ENCODE results near the gene TRPM3. TPM values are rescaled to one million over a fixed set of nuclear protein-coding genes. Genes with fewer than 3 reads are reported as not detected.

TRPM3 gene
- total and polyA plus RNA-seq, 2 of the 13 experiments (the other 11 are each of a cell fraction or from before 2014, with no cell fraction given) = not detected

DNA sequence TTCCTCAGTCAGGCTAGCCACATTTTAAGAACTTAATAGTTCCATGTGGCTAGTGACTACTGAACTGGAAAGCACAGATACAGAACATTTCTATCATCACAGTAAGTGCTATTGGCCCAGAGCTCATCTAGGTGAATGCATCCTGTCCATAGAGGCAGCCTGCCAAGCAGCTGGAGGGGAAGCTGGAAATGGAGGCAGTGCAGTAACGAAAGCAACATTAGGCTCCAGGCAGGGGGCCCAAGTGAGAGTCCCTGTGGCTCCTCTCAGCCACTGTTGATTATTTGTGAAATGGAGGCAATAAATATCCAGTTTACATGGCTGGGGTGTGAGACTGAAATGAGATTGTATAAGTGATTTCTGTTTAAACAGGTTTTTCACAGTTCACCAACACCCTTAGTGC, 479.8 kb downstream of the TRPM3 start:
- ChIA-PET CTCF (ENCODE audit: low intra/inter-chr PET ratio, low total read pairs) (interaction anchor here (2.3 kb wide), 1 partner anchor 360 kb away, joined by 7 read pairs; no protein-coding TSS in a partner anchor), POLR2A (no interaction called here)
- no TSS peak for BruUV-seq (replicated peaks)
- DNase-seq (ENCODE audit: low spot score) (no peak), ATAC-seq (no peak), FAIRE-seq (no peak)
- intact Hi-C loops (cut with micrococcal nuclease; ENCODE audit: unreplicated experiment) = loop anchor here (1.0 to 2.0 kb wide), 2 partner anchors 283 to 583 kb away; no protein-coding TSS in a partner anchor
- WGBS (ENCODE audit: low lambda C conversion rate) = 0% methylated on average over 1 of the region's 1 CpG
- no peak overlapping the region for H3K9ac ChIP-seq (ENCODE audit: insufficient read depth, low read depth, low read length)
- no peaks in the 10 kb centered on the region for H3K36me3 ChIP-seq (replicated peaks in 1 of 2; ENCODE audit: control insufficient read depth in 1 of 2, insufficient read depth in 2 of 2, low read length in 2 of 2)
- no peaks in the 10 kb centered on the region for H3K27me3 ChIP-seq (ENCODE audit: control insufficient read depth in 1 of 2, insufficient read depth in 2 of 2, low read length in 2 of 2)
- TF ChIP-seq HMG20A (CRISPR knock-in tag; IDR thresholded peaks at IDR 0.05; ENCODE audit: borderline replicate concordance) (no peak), KAT2B (IDR thresholded peaks at IDR 0.05; ENCODE audit: borderline replicate concordance, low read depth, low read length) (no peak), ZNF775 (CRISPR knock-in tag; IDR thresholded peaks at IDR 0.05; ENCODE audit: borderline replicate concordance) (no peak), ETV6 (CRISPR knock-in tag; conservative IDR thresholded peaks at IDR 0.05) (no peak), PRMT3 (CRISPR knock-in tag; IDR thresholded peaks at IDR 0.05; ENCODE audit: borderline replicate concordance, low read depth) (no peak), NCOA5 (CRISPR knock-in tag; IDR thresholded peaks at IDR 0.05) (no peak), STAT5B (CRISPR knock-in tag; IDR thresholded peaks at IDR 0.05) (no peak), ATF7 (IDR thresholded peaks at IDR 0.05) (no peak), ATF7 (CRISPR knock-in tag; IDR thresholded peaks at IDR 0.05) (no peak), BHLHE40 (IDR thresholded peaks at IDR 0.05; ENCODE audit: low read length) (no peak), GFI1 (CRISPR knock-in tag; IDR thresholded peaks at IDR 0.05; ENCODE audit: borderline replicate concordance) (no peak), ZSCAN30 (CRISPR knock-in tag; IDR thresholded peaks at IDR 0.05) (no peak), SOX6 (IDR thresholded peaks at IDR 0.05) (no peak), SOX6 (CRISPR knock-in tag; IDR thresholded peaks at IDR 0.05) (no peak), ZMYM2 (CRISPR knock-in tag; IDR thresholded peaks at IDR 0.05) (no peak)
- TF ChIP-seq, protein P1, sequence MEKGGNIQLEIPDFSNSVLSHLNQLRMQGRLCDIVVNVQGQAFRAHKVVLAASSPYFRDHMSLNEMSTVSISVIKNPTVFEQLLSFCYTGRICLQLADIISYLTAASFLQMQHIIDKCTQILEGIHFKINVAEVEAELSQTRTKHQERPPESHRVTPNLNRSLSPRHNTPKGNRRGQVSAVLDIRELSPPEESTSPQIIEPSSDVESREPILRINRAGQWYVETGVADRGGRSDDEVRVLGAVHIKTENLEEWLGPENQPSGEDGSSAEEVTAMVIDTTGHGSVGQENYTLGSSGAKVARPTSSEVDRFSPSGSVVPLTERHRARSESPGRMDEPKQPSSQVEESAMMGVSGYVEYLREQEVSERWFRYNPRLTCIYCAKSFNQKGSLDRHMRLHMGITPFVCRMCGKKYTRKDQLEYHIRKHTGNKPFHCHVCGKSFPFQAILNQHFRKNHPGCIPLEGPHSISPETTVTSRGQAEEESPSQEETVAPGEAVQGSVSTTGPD (CRISPR knock-in tag; IDR thresholded peaks at IDR 0.05) = no peak
- TF ChIP-seq, protein P2, sequence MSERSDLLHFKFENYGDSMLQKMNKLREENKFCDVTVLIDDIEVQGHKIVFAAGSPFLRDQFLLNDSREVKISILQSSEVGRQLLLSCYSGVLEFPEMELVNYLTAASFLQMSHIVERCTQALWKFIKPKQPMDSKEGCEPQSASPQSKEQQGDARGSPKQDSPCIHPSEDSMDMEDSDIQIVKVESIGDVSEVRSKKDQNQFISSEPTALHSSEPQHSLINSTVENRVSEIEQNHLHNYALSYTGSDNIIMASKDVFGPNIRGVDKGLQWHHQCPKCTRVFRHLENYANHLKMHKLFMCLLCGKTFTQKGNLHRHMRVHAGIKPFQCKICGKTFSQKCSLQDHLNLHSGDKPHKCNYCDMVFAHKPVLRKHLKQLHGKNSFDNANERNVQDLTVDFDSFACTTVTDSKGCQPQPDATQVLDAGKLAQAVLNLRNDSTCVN (CRISPR knock-in tag; IDR thresholded peaks at IDR 0.05; ENCODE audit: borderline replicate concordance) = no peak
- TF ChIP-seq, protein P3, sequence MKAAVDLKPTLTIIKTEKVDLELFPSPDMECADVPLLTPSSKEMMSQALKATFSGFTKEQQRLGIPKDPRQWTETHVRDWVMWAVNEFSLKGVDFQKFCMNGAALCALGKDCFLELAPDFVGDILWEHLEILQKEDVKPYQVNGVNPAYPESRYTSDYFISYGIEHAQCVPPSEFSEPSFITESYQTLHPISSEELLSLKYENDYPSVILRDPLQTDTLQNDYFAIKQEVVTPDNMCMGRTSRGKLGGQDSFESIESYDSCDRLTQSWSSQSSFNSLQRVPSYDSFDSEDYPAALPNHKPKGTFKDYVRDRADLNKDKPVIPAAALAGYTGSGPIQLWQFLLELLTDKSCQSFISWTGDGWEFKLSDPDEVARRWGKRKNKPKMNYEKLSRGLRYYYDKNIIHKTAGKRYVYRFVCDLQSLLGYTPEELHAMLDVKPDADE (CRISPR knock-in tag; IDR thresholded peaks at IDR 0.05) = no peak
- TF ChIP-seq, protein P4, sequence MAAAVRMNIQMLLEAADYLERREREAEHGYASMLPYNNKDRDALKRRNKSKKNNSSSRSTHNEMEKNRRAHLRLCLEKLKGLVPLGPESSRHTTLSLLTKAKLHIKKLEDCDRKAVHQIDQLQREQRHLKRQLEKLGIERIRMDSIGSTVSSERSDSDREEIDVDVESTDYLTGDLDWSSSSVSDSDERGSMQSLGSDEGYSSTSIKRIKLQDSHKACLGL (CRISPR knock-in tag; IDR thresholded peaks at IDR 0.05) = no peak
- no peak overlapping the region for H2AFZ ChIP-seq (ENCODE audit: low read length)
- no peaks in the 10 kb centered on the region for H3K4me1 ChIP-seq (ENCODE audit: insufficient read depth, low read length)
- H3K9me3 ChIP-seq (ENCODE audit: low read length) = no peaks in the 10 kb centered on the region
- in situ Hi-C loops (cut with HindIII; ENCODE audit: extremely low pct_ligation_motif_present, low pct_unique_long_range_greater_than_20kb) = loop anchor here (5.0 kb wide), 1 partner anchor 606 kb away; no protein-coding TSS in a partner anchor
- no peaks in the 10 kb centered on the region for H4K20me1 ChIP-seq (ENCODE audit: insufficient read depth, low read length)
- no peak overlapping the region for H3K4me3 ChIP-seq (replicated peaks in 1 of 3; ENCODE audit: insufficient read depth in 1 of 3, low read depth in 2 of 3, low read length in 3 of 3)
- H3K79me2 ChIP-seq (ENCODE audit: insufficient read depth, low read length) = no peaks in the 10 kb centered on the region
- H3K4me2 ChIP-seq (ENCODE audit: low read depth, low read length) = no peak overlapping the region
- no peak overlapping the region for H3K27ac ChIP-seq (ENCODE audit: extremely low read length, insufficient read depth, low read length)

All from HepG2 (cell line).